H9 (cell line): ENCODE data around the gene CTNND1. TPM values are rescaled to one million over a fixed set of nuclear protein-coding genes. Genes with fewer than 3 reads are reported as not detected.

Source experiments
- DNase-seq: peaks from one replicate; pipeline ENCODE4 v3.0.0-alpha.2; 2017
- H2AFZ ChIP-seq: one replicate; pipeline ENCODE4 v1.6.1; 2013; ENCODE audit warnings: mild to moderate bottlenecking, low read length, control low read depth, moderate library complexity
- H2AK5ac ChIP-seq: 2 replicates; pipeline ENCODE4 v1.6.1; 2013; ENCODE audit warnings: low read length, control low read depth, mixed read lengths; ENCODE audit not compliant: insufficient read length
- H2BK120ac ChIP-seq: one replicate; pipeline ENCODE4 v1.6.1; 2013; ENCODE audit warnings: low read depth, mild to moderate bottlenecking, low read length, control low read depth, inconsistent platforms; ENCODE audit not compliant: poor library complexity, severe bottlenecking
- H2BK12ac ChIP-seq: 2 replicates; pipeline ENCODE4 v1.6.1; 2013; ENCODE audit warnings: low read length, control low read depth, mixed read lengths, low read depth; ENCODE audit not compliant: insufficient read length
- H2BK15ac ChIP-seq: 2 replicates; pipeline ENCODE4 v1.6.1; 2013; ENCODE audit warnings: low read depth, low read length, control low read depth
- H2BK20ac ChIP-seq: one replicate; pipeline ENCODE4 v1.6.1; 2013; ENCODE audit warnings: low read depth, mild to moderate bottlenecking, low read length, control low read depth, inconsistent platforms; ENCODE audit not compliant: poor library complexity, severe bottlenecking
- H2BK5ac ChIP-seq: 2 replicates; pipeline ENCODE4 v1.6.1; 2013; ENCODE audit warnings: low read length, control low read depth, mixed read lengths; ENCODE audit not compliant: insufficient read length
- H3K14ac ChIP-seq: 2 replicates; pipeline ENCODE4 v1.6.1; 2013; ENCODE audit warnings: low read length, control low read depth; ENCODE audit not compliant: insufficient read depth
- H3K18ac ChIP-seq: 2 replicates; pipeline ENCODE4 v1.6.1; 2013; ENCODE audit warnings: low read depth, mild to moderate bottlenecking, mixed read lengths, low read length, control low read depth; ENCODE audit not compliant: insufficient read length
- H3K23ac ChIP-seq: 2 replicates; pipeline ENCODE4 v1.6.1; 2013; ENCODE audit warnings: low read length, control low read depth, mixed read lengths, low read depth; ENCODE audit not compliant: insufficient read length
- H3K23me2 ChIP-seq: 2 replicates; pipeline ENCODE4 v1.6.1; 2013; ENCODE audit warnings: low read depth, mild to moderate bottlenecking, mixed read lengths, low read length, control low read depth; ENCODE audit not compliant: insufficient read length, poor library complexity, severe bottlenecking
- H3K27ac ChIP-seq: 2 replicates; pipeline ENCODE4 v1.5.1; 2013; ENCODE audit warnings: low read length, control low read depth, mixed read lengths, low read depth; ENCODE audit not compliant: insufficient read length
- H3K27me3 ChIP-seq: 2 replicates; pipeline ENCODE4 v1.6.1; 2013; ENCODE audit warnings: low read length, control low read depth, inconsistent platforms; ENCODE audit not compliant: insufficient read depth
- H3K4ac ChIP-seq: 2 replicates; pipeline ENCODE4 v1.6.1; 2013; ENCODE audit warnings: low read depth, mild to moderate bottlenecking, control low read depth, inconsistent platforms, low read length, moderate library complexity
- H3K4me1 ChIP-seq: 2 replicates; pipeline ENCODE4 v1.6.1; 2013; ENCODE audit warnings: low read length, control low read depth, inconsistent platforms; ENCODE audit not compliant: insufficient read depth
- H3K4me2 ChIP-seq: 2 replicates; pipeline ENCODE4 v1.6.1; 2013; ENCODE audit warnings: low read length, control low read depth, mixed read lengths; ENCODE audit not compliant: insufficient read length, insufficient read depth
- H3K56ac ChIP-seq: 2 replicates; pipeline ENCODE4 v1.6.1; 2013; ENCODE audit warnings: low read depth, mild to moderate bottlenecking, mixed read lengths, low read length, control low read depth; ENCODE audit not compliant: insufficient read length
- H3K79me1 ChIP-seq: 2 replicates; pipeline ENCODE4 v1.6.1; 2013; ENCODE audit warnings: low read depth, mild to moderate bottlenecking, moderate library complexity, low read length, control low read depth, inconsistent platforms; ENCODE audit not compliant: insufficient read depth, poor library complexity, severe bottlenecking
- H3K79me2 ChIP-seq: 2 replicates; pipeline ENCODE4 v1.6.1; 2013; ENCODE audit warnings: low read length, control low read depth, inconsistent platforms; ENCODE audit not compliant: insufficient read depth
- H3K9ac ChIP-seq: 2 replicates; pipeline ENCODE4 v1.6.1; 2013; ENCODE audit warnings: low read length, control low read depth, mixed read lengths; ENCODE audit not compliant: insufficient read length; ENCODE audit errors: extremely low read depth
- H3K9me3 ChIP-seq: one replicate; pipeline ENCODE4 v1.6.1; 2013; ENCODE audit warnings: low read depth, low read length, inconsistent platforms; ENCODE audit not compliant: control insufficient read depth
- H3T11ph ChIP-seq: one replicate; pipeline ENCODE4 v1.6.1; 2013; ENCODE audit warnings: mild to moderate bottlenecking, low read length, control low read depth, inconsistent platforms
- H4K20me1 ChIP-seq: one replicate; pipeline ENCODE4 v1.6.1; 2013; ENCODE audit not compliant: control insufficient read depth, insufficient read length, insufficient read depth
- H4K5ac ChIP-seq: 2 replicates; pipeline ENCODE4 v1.6.1; 2013; ENCODE audit warnings: low read depth, mild to moderate bottlenecking, mixed read lengths, low read length, control low read depth; ENCODE audit not compliant: insufficient read length
- H4K8ac ChIP-seq: replicated peaks from 2 replicates; pipeline ENCODE4 v1.6.1; 2013; ENCODE audit warnings: low read length, control low read depth, mixed read lengths, low read depth; ENCODE audit not compliant: insufficient read length
- H4K91ac ChIP-seq: 2 replicates; pipeline ENCODE4 v1.6.1; 2013; ENCODE audit warnings: low read depth, mild to moderate bottlenecking, moderate library complexity, mixed read lengths, low read length, control low read depth; ENCODE audit not compliant: insufficient read length
- H3K27ac Mint-ChIP-seq, 3 experiments: 2 replicates in 2 of 3; 3 replicates in 1 of 3; pipeline ENCODE4 v1.8.0; 2020 to 2021; ENCODE audit warnings: mixed read lengths in 3 of 3, mild to moderate bottlenecking in 1 of 3, moderate library complexity in 1 of 3
- H3K27me3 Mint-ChIP-seq: 2 replicates; pipeline ENCODE4 v1.8.0; 2021; ENCODE audit warnings: low read depth, mild to moderate bottlenecking, moderate library complexity, mixed read lengths
- H3K36me3 Mint-ChIP-seq, 3 experiments: 2 replicates in 2 of 3; 3 replicates in 1 of 3; pipeline ENCODE4 v1.8.0; 2020 to 2021; ENCODE audit warnings: low read depth in 3 of 3, mixed read lengths in 3 of 3; ENCODE audit not compliant: insufficient read depth in 1 of 3
- H3K4me1 Mint-ChIP-seq, 2 experiments: 2 replicates each; pipeline ENCODE4 v1.8.0; 2020; ENCODE audit warnings: mixed read lengths in 2 of 2
- H3K4me3 Mint-ChIP-seq, 2 experiments: 2 replicates in 1 of 2; 3 replicates in 1 of 2; pipeline ENCODE4 v1.8.0; 2020 to 2021; ENCODE audit warnings: mild to moderate bottlenecking in 2 of 2, mixed read lengths in 2 of 2, moderate library complexity in 1 of 2
- H3K9me3 Mint-ChIP-seq, 2 experiments: 2 replicates in 1 of 2; 3 replicates in 1 of 2; pipeline ENCODE4 v1.8.0; 2020; ENCODE audit warnings: mild to moderate bottlenecking in 2 of 2, mixed read lengths in 2 of 2, moderate library complexity in 1 of 2
- CTCF ChIP-seq: fragments of 200-600 bp; sonication (generic); conservative IDR thresholded peaks from 3 replicates; pipeline ENCODE4 v1.8.0; 2021; ENCODE audit warnings: antibody characterized with exemption, mild to moderate bottlenecking
- WGBS: extraction: QIAGEN DNeasy Blood & Tissue Kit; methylation state at CpG from one replicate; pipeline ENCODE4 v1.1.7; 2013; ENCODE audit warnings: missing lambda C conversion rate, low lambda C conversion rate, mixed read lengths; ENCODE audit not compliant: insufficient read length; ENCODE audit errors: extremely low coverage; 5-methylcytosine and 5-hydroxymethylcytosine counted together
- total RNA-seq: library from RNA; stranded (reverse); gene quantifications from 2 replicates; pipeline ENCODE4 v1.2.1, GENCODE V29; 2021

The CTNND1 gene
- total RNA-seq, 1 experiment from 2014 or later = 164 TPM

DNA sequence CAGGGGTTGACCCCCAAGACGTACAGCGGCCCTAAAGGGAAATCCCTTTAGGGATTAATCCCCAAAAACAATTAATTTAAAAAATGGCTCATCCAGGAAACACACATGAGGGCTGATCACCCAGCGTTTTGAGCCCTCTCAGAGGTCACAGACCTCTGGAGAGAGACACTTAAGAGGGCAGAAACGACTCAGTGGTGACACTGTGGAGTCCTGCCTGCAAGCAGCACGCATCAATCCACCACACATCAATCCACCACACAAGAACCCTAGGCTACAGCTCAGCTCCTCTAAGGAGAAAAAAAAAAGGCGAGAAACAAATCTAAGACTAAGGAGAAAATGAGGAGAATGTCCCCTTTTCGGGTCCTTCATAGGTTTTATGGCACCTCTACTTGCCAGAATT, 32.8 kb upstream of the CTNND1 start:
- no peak overlapping the region for H2BK15ac ChIP-seq

More for the DNA sequence above, 32.8 kb upstream of the CTNND1 start:
- no peak overlapping the region for H4K8ac ChIP-seq
- peak overlapping the region; percentile 78 for H3K27ac ChIP-seq
- H4K5ac ChIP-seq = no peak overlapping the region
- H3K27ac Mint-ChIP-seq = peak overlapping the region; percentile 51 to 98 (median 98)
- no peak overlapping the region for H2BK12ac ChIP-seq
- H3K9me3 ChIP-seq = no peaks in the 10 kb centered on the region
- H3K79me1 ChIP-seq = peaks cover 3% of the 10 kb centered on the region
- H2AK5ac ChIP-seq = no peak overlapping the region
- no peak overlapping the region for H4K91ac ChIP-seq
- H2BK20ac ChIP-seq = no peak overlapping the region
- H2BK5ac ChIP-seq = no peak overlapping the region
- no peak overlapping the region for H3K18ac ChIP-seq
- no peak for TF ChIP-seq CTCF
- H3K14ac ChIP-seq = no peak overlapping the region
- H3K27me3 ChIP-seq = no peaks in the 10 kb centered on the region
- no peak for DNase-seq
- peaks cover 13 to 20% of the 10 kb centered on the region in 2 experiments for H3K4me1 Mint-ChIP-seq
- H3K56ac ChIP-seq = no peak overlapping the region
- H3K23ac ChIP-seq = no peak overlapping the region
- H3K9ac ChIP-seq = no peak overlapping the region
- H3K23me2 ChIP-seq = no peaks in the 10 kb centered on the region
- H4K20me1 ChIP-seq = no peaks in the 10 kb centered on the region
- no peaks in the 10 kb centered on the region for H3K9me3 Mint-ChIP-seq
- WGBS = no CpG with 5 or more reads among the region's 7 CpGs
- peak overlapping the region; percentile 21 for H3K4me2 ChIP-seq
- H3K4me3 Mint-ChIP-seq = peak overlapping the region in 1 of 2 experiments; percentile 68; a peak in 3 of 5 replicates
- H3K79me2 ChIP-seq = peaks cover 4% of the 10 kb centered on the region; the same call in 1 of the 2 replicates
- H3K4me1 ChIP-seq = no peaks in the 10 kb centered on the region; the same call in 1 of the 2 replicates
- no peak overlapping the region for H3K4ac ChIP-seq
- H2AFZ ChIP-seq = no peak overlapping the region
- peaks cover 4 to 6% (median 6%) of the 10 kb centered on the region in 3 experiments; a peak in 2 of 7 replicates for H3K36me3 Mint-ChIP-seq
- no peak overlapping the region for H3T11ph ChIP-seq
- no peak overlapping the region for H2BK120ac ChIP-seq
- H3K27me3 Mint-ChIP-seq = no peaks in the 10 kb centered on the region
